WTC11 (cell line): ENCODE data around the gene PCDH19.

Source experiments
- FOXJ3 ChIP-seq: sonication (generic); formaldehyde crosslinking; IDR thresholded peaks from 2 replicates; pipeline ENCODE4 v1.9.0; 2021; ENCODE audit warnings: missing genetic modification reagents, mild to moderate bottlenecking, borderline replicate concordance
- FOXP1 ChIP-seq: sonication (generic); formaldehyde crosslinking; IDR thresholded peaks from 2 replicates; pipeline ENCODE4 v1.8.0; 2022; ENCODE audit warnings: missing genetic modification reagents, mild to moderate bottlenecking, moderate library complexity, borderline replicate concordance
- JUN ChIP-seq: sonication (generic); formaldehyde crosslinking; IDR thresholded peaks from 2 replicates; pipeline ENCODE4 v1.8.0; 2023; ENCODE audit warnings: mild to moderate bottlenecking, missing genetic modification reagents
- MYBL2 ChIP-seq: sonication (generic); formaldehyde crosslinking; IDR thresholded peaks from 2 replicates; pipeline ENCODE4 v1.8.1; 2023; ENCODE audit warnings: mild to moderate bottlenecking, moderate library complexity, missing genetic modification reagents
- NR2C2 ChIP-seq: sonication (generic); formaldehyde crosslinking; IDR thresholded peaks from 2 replicates; pipeline ENCODE4 v1.8.0; 2022; ENCODE audit warnings: mild to moderate bottlenecking, missing genetic modification reagents
- NR3C1 ChIP-seq: sonication (generic); formaldehyde crosslinking; conservative IDR thresholded peaks from 2 replicates; pipeline ENCODE4 v1.8.1; 2023; ENCODE audit warnings: low read depth, mild to moderate bottlenecking, missing genetic modification reagents
- RELA ChIP-seq: sonication (generic); formaldehyde crosslinking; IDR thresholded peaks from 2 replicates; pipeline ENCODE4 v1.8.1; 2022; ENCODE audit warnings: missing genetic modification reagents, mild to moderate bottlenecking, borderline replicate concordance
- ZNF396 ChIP-seq: fragments of 250-450 bp; sonication (Bioruptor Pico); IDR thresholded peaks from 2 replicates; pipeline ENCODE4 v1.8.0; 2021; ENCODE audit warnings: mild to moderate bottlenecking, moderate library complexity, borderline replicate concordance
- TF ChIP-seq, protein P1 (sequence below): fragments of 200-600 bp; IDR thresholded peaks from 2 replicates; pipeline ENCODE4 v1.8.0; 2022; ENCODE audit warnings: antibody characterized with exemption
- TF ChIP-seq, protein P2 (sequence below): sonication (generic); formaldehyde crosslinking; IDR thresholded peaks from 2 replicates; pipeline ENCODE4 v1.8.0; 2023; ENCODE audit warnings: missing genetic modification reagents, mild to moderate bottlenecking, borderline replicate concordance

- no peak for TF ChIP-seq RELA
- TF ChIP-seq, protein P1, sequence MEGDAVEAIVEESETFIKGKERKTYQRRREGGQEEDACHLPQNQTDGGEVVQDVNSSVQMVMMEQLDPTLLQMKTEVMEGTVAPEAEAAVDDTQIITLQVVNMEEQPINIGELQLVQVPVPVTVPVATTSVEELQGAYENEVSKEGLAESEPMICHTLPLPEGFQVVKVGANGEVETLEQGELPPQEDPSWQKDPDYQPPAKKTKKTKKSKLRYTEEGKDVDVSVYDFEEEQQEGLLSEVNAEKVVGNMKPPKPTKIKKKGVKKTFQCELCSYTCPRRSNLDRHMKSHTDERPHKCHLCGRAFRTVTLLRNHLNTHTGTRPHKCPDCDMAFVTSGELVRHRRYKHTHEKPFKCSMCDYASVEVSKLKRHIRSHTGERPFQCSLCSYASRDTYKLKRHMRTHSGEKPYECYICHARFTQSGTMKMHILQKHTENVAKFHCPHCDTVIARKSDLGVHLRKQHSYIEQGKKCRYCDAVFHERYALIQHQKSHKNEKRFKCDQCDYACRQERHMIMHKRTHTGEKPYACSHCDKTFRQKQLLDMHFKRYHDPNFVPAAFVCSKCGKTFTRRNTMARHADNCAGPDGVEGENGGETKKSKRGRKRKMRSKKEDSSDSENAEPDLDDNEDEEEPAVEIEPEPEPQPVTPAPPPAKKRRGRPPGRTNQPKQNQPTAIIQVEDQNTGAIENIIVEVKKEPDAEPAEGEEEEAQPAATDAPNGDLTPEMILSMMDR, result no peak
- TF ChIP-seq, protein P2, sequence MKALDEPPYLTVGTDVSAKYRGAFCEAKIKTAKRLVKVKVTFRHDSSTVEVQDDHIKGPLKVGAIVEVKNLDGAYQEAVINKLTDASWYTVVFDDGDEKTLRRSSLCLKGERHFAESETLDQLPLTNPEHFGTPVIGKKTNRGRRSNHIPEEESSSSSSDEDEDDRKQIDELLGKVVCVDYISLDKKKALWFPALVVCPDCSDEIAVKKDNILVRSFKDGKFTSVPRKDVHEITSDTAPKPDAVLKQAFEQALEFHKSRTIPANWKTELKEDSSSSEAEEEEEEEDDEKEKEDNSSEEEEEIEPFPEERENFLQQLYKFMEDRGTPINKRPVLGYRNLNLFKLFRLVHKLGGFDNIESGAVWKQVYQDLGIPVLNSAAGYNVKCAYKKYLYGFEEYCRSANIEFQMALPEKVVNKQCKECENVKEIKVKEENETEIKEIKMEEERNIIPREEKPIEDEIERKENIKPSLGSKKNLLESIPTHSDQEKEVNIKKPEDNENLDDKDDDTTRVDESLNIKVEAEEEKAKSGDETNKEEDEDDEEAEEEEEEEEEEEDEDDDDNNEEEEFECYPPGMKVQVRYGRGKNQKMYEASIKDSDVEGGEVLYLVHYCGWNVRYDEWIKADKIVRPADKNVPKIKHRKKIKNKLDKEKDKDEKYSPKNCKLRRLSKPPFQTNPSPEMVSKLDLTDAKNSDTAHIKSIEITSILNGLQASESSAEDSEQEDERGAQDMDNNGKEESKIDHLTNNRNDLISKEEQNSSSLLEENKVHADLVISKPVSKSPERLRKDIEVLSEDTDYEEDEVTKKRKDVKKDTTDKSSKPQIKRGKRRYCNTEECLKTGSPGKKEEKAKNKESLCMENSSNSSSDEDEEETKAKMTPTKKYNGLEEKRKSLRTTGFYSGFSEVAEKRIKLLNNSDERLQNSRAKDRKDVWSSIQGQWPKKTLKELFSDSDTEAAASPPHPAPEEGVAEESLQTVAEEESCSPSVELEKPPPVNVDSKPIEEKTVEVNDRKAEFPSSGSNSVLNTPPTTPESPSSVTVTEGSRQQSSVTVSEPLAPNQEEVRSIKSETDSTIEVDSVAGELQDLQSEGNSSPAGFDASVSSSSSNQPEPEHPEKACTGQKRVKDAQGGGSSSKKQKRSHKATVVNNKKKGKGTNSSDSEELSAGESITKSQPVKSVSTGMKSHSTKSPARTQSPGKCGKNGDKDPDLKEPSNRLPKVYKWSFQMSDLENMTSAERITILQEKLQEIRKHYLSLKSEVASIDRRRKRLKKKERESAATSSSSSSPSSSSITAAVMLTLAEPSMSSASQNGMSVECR (CRISPR knock-in tag), result no peak
- no peak for TF ChIP-seq JUN (CRISPR knock-in tag)
- no peak for TF ChIP-seq NR3C1 (CRISPR knock-in tag)
- no peak for TF ChIP-seq FOXJ3 (CRISPR knock-in tag)
- no peak for TF ChIP-seq MYBL2 (CRISPR knock-in tag)
- no peak for TF ChIP-seq ZNF396 (CRISPR knock-in tag)
- TF ChIP-seq NR2C2, result no peak
- no peak for TF ChIP-seq FOXP1 (CRISPR knock-in tag)
Observed at GRCh38 chrX:100404851-100405250, 5.2 kb downstream of the PCDH19 start.
